Measurements from ENCODE around the gene FCSK. TPM values are rescaled to one million over a fixed set of nuclear protein-coding genes. Genes with fewer than 3 reads are reported as not detected.
"Not testable (repeated sequence)": the region's sequence is repeated elsewhere in the genome, so short reads cannot be mapped to it uniquely, and the experiment has no call there.

The FCSK gene
- total and polyA plus RNA-seq, 3 donors from 2014 or later, result 12.4 to 36.3 (median 26.4) TPM

GRCh38 chr16:70448075-70448474 lies 6.3 kb upstream of the FCSK start:
- no peaks in the 10 kb centered on the region for H3K9me3 ChIP-seq
- intact Hi-C loops (cut with DNase I; ENCODE audit: low total_unique reads), result no loop called here
- 89 to 91% methylated on average over 6 of the region's 6 CpGs for WGBS, 2 donors
- H3K4me1 ChIP-seq, result no peaks in the 10 kb centered on the region
- H3K27ac ChIP-seq, result no peak overlapping the region
- TF ChIP-seq, protein P1, sequence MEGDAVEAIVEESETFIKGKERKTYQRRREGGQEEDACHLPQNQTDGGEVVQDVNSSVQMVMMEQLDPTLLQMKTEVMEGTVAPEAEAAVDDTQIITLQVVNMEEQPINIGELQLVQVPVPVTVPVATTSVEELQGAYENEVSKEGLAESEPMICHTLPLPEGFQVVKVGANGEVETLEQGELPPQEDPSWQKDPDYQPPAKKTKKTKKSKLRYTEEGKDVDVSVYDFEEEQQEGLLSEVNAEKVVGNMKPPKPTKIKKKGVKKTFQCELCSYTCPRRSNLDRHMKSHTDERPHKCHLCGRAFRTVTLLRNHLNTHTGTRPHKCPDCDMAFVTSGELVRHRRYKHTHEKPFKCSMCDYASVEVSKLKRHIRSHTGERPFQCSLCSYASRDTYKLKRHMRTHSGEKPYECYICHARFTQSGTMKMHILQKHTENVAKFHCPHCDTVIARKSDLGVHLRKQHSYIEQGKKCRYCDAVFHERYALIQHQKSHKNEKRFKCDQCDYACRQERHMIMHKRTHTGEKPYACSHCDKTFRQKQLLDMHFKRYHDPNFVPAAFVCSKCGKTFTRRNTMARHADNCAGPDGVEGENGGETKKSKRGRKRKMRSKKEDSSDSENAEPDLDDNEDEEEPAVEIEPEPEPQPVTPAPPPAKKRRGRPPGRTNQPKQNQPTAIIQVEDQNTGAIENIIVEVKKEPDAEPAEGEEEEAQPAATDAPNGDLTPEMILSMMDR (IDR thresholded peaks at IDR 0.05), result no peak
- no peak for TF ChIP-seq POLR2A (IDR thresholded peaks at IDR 0.05)
- DNase-seq, result no peak
- H3K27me3 ChIP-seq, result no peaks in the 10 kb centered on the region
- H3K4me3 ChIP-seq, result no peak overlapping the region
- no peaks in the 10 kb centered on the region for H3K36me3 ChIP-seq (ENCODE audit: low read depth, missing control alignments)

GRCh38 chr16:70450142-70451003 lies 4.0 kb upstream of the FCSK start:
- intact Hi-C loops (cut with DNase I; ENCODE audit: low total_unique reads), result not testable (repeated sequence)
- peak overlapping the region; percentile 38 to 41 for H3K4me3 ChIP-seq
- WGBS, 2 donors, result 64 to 77% methylated on average over 11 to 37 of the region's 37 CpGs

GRCh38 chr16:70451004-70451340 lies 3.4 kb upstream of the FCSK start:
- H3K27me3 ChIP-seq; intact Hi-C loops (cut with DNase I; ENCODE audit: low total_unique reads); H3K4me1 ChIP-seq; H3K9me3 ChIP-seq; DNase-seq; H3K36me3 ChIP-seq (ENCODE audit: low read depth, missing control alignments): not testable (repeated sequence)
- peak overlapping the region; percentile 38 to 41 for H3K4me3 ChIP-seq
- peak overlapping the region in 1 of 2 donors; percentile 14 for H3K27ac ChIP-seq
- WGBS, 2 donors, result 25 to 54% methylated on average over 7 to 22 of the region's 25 CpGs

More at GRCh38 chr16:70450142-70451003, 4.0 kb upstream of the FCSK start:
- not testable (repeated sequence) for H3K27me3 ChIP-seq; H3K36me3 ChIP-seq (ENCODE audit: low read depth, missing control alignments); H3K4me1 ChIP-seq; H3K9me3 ChIP-seq
- peak; percentile 64 for DNase-seq
- H3K27ac ChIP-seq, result peak overlapping the region in 1 of 2 donors; percentile 14

DNA sequence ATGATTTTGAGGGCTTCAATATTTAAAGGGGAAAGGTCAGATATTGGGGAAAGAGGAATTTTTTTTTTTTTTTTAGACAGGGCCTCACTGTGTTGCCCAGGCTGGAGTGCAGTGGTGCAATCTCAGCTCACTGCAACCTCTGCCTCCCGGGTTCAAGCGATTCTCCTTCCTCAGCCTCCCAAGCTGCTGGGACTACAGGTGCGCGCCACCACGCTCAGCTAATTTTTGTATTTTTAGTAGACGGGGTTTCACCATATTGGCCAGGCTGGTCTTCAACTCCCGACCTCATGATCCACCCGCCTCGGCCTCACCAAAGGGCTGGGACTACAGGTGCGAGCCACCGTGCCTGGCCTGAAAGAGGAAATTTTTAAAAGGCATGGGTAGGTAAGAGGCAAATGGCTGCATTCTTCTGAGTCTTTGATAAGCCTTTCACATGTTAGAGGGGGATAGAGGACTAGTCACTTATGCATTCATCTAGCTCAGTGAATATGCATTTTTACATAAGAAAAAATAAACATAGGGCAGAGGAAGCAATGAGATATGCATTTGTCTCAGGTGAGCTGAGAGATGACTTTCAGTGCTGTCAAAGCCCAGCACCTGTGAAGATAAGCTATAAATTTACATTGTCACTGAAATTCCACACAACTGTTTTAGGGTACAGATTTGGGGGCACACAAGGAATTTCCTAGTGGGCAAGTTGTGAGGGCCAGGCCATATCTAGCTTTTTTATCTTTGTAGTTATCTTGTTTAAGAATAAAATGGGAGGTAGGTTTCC lies 1.1 kb upstream of the FCSK start:
- intact Hi-C loops (cut with DNase I; ENCODE audit: low total_unique reads), result no loop called here
- no peak overlapping the region for H3K27ac ChIP-seq
- peaks cover 7% of the 10 kb centered on the region for H3K4me1 ChIP-seq
- no peaks in the 10 kb centered on the region for H3K9me3 ChIP-seq
- TF ChIP-seq, protein P1 (IDR thresholded peaks at IDR 0.05), result no peak
- no peak for TF ChIP-seq POLR2A (IDR thresholded peaks at IDR 0.05)
- no peaks in the 10 kb centered on the region for H3K27me3 ChIP-seq
- DNase-seq, result no peak
- WGBS, 2 donors, result 88 to 91% methylated on average over 11 of the region's 11 CpGs
- no peaks in the 10 kb centered on the region for H3K36me3 ChIP-seq (ENCODE audit: low read depth, missing control alignments)
- peak overlapping the region; percentile 80 to 97 for H3K4me3 ChIP-seq

GRCh38 chr16:70453892-70454221 lies 538 bp upstream of the FCSK start:
- WGBS, 2 donors, result 1 to 2% methylated on average over 8 of the region's 8 CpGs
- Histone ChIP-seq H3K27me3 (no peaks in the 10 kb centered on the region), H3K4me3 (peak overlapping the region; percentile 80 to 97), H3K4me1 (peaks cover 7% of the 10 kb centered on the region), H3K27ac (peak overlapping the region; percentile 93), H3K36me3 (ENCODE audit: low read depth, missing control alignments) (no peaks in the 10 kb centered on the region), H3K9me3 (no peaks in the 10 kb centered on the region)
- DNase-seq, result no peak
- TF ChIP-seq POLR2A (IDR thresholded peaks at IDR 0.05), result no peak
- TF ChIP-seq, protein P1 (IDR thresholded peaks at IDR 0.05), result no peak
- intact Hi-C loops (cut with DNase I; ENCODE audit: low total_unique reads), result no loop called here

Data from testis (tissue), 3 donors.